Ishikawa (cell line): ENCODE measurements around the gene ATP11A.

Source experiments
- EP300 ChIP-seq: IDR thresholded peaks from 2 replicates; pipeline ENCODE4 v1.6.1; 2012; ENCODE audit warnings: borderline replicate concordance
- TEAD4 ChIP-seq: IDR thresholded peaks from 2 replicates; pipeline ENCODE4 v1.6.1; 2012
- TF ChIP-seq, protein P1 (sequence below): IDR thresholded peaks from 2 replicates; pipeline ENCODE4 v1.6.1; 2012

DNA sequence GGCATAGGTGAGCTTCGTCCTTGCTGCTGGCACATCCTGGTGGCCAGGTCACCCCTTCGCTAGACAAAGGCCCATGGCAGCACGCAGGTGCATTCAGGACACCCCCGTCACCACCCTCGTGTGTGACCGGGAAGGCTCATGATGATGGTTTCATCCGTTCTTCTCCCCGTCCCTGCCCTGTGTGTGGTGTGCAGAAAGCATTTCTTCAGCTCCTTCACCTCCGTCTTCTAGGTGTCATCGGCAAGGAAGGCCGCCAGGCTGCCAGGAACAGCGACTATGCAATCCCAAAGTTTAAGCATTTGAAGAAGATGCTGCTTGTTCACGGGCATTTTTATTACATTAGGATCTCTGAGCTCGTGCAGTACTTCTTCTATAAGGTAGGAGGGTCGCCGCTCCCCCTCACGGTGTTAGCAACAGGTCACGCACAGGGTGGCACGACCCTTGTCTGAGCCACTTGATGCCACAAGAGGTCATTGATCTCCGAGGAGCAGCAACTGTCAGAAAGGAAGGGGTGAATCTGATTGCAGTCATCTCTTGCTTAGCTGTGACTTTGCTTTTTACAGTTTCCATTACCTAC is 168.2 kb downstream of the ATP11A start:
- TF ChIP-seq, protein P1, sequence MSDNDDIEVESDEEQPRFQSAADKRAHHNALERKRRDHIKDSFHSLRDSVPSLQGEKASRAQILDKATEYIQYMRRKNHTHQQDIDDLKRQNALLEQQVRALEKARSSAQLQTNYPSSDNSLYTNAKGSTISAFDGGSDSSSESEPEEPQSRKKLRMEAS, result no peak
- TF ChIP-seq TEAD4 (no peak), EP300 (no peak)
